Mammary epithelial cell (primary cell): ENCODE data around the gene DCK.
"Not testable (repeated sequence)": the region's sequence is repeated elsewhere in the genome, so short reads cannot be mapped to it uniquely, and the experiment has no call there.

Source experiments
- CTCF ChIP-seq, 2 donors: IDR thresholded peaks in 1 of 2; conservative IDR thresholded peaks in 1 of 2; 2 replicates each; pipeline ENCODE4 v1.5.1; 2011 to 2012; ENCODE audit warnings: inconsistent platforms in 2 of 2, low read length in 2 of 2, mild to moderate bottlenecking in 2 of 2, control low read depth in 1 of 2, low read depth in 1 of 2; ENCODE audit not compliant: insufficient read depth in 1 of 2; ENCODE audit errors: extremely low read depth in 1 of 2
- EZH2 ChIP-seq: IDR thresholded peaks from 2 replicates; pipeline ENCODE4 v1.6.1; 2012; ENCODE audit warnings: low read length, inconsistent platforms, borderline replicate concordance

- TF ChIP-seq EZH2; CTCF (conservative IDR thresholded peaks at IDR 0.05 in 1 of 2, IDR thresholded peaks at IDR 0.05 in 1 of 2; ENCODE audit: extremely low read depth in 1 of 2, insufficient read depth in 1 of 2, low read depth in 1 of 2, low read length in 2 of 2): not testable (repeated sequence)
These were observed 38.7 kb downstream of the DCK start for GRCh38 chr4:71032106-71032505.
